Progenitor cell of endocrine pancreas (in vitro differentiated cells): ENCODE results near the gene NECTIN2. TPM values are rescaled to one million over a fixed set of nuclear protein-coding genes. Genes with fewer than 3 reads are reported as not detected.
"Not testable (repeated sequence)": the region's sequence is repeated elsewhere in the genome, so short reads cannot be mapped to it uniquely, and the experiment has no call there.

Experiments
- DNase-seq: peaks from one replicate; pipeline ENCODE4 v3.0.0; 2021; ENCODE audit warnings: low spot score; ENCODE audit not compliant: unreplicated experiment
- H3K27ac Mint-ChIP-seq: 2 replicates; pipeline ENCODE4 v1.8.0; 2021; ENCODE audit warnings: mild to moderate bottlenecking, moderate library complexity, mixed read lengths
- H3K27me3 Mint-ChIP-seq: 2 replicates; pipeline ENCODE4 v1.8.0; 2021; ENCODE audit warnings: mixed read lengths
- H3K36me3 Mint-ChIP-seq: 2 replicates; pipeline ENCODE4 v1.8.0; 2022; ENCODE audit warnings: mixed read lengths; ENCODE audit not compliant: insufficient read depth
- H3K4me1 Mint-ChIP-seq: 2 replicates; pipeline ENCODE4 v1.8.0; 2021; ENCODE audit warnings: low read depth, mixed read lengths
- H3K4me3 Mint-ChIP-seq: 2 replicates; pipeline ENCODE4 v1.8.0; 2021; ENCODE audit warnings: low read depth, mild to moderate bottlenecking, moderate library complexity, mixed read lengths
- H3K9me3 Mint-ChIP-seq: 2 replicates; pipeline ENCODE4 v1.8.0; 2021; ENCODE audit warnings: low read depth, mixed read lengths
- CTCF ChIP-seq: fragments of 200-600 bp; sonication (generic); IDR thresholded peaks from one replicate; pipeline ENCODE4 v1.5.0; 2021; ENCODE audit warnings: antibody characterized with exemption, mild to moderate bottlenecking; ENCODE audit not compliant: unreplicated experiment
- total RNA-seq: library from RNA; stranded (reverse); gene quantifications from 2 replicates; pipeline ENCODE4 v1.2.1, GENCODE V29; 2021

Gene NECTIN2
- total RNA-seq, 1 donor from 2014 or later, result 201 TPM

- Mint-ChIP-seq H3K27ac (peak overlapping the region; percentile 50), H3K4me3 (no peak overlapping the region), H3K9me3 (no peaks in the 10 kb centered on the region), H3K36me3 (peaks cover 24% of the 10 kb centered on the region), H3K27me3 (no peaks in the 10 kb centered on the region), H3K4me1 (peaks cover 13% of the 10 kb centered on the region)
- no peak for TF ChIP-seq CTCF
- no peak for DNase-seq
These were observed 10.5 kb downstream of the NECTIN2 start for GRCh38 chr19:44856421-44857083.

GRCh38 chr19:44857837-44858236 lies 11.7 kb downstream of the NECTIN2 start:
- Mint-ChIP-seq H3K9me3 (no peaks in the 10 kb centered on the region), H3K4me1 (peaks cover 13% of the 10 kb centered on the region), H3K4me3 (no peak overlapping the region), H3K36me3 (peaks cover 28% of the 10 kb centered on the region), H3K27me3 (no peaks in the 10 kb centered on the region), H3K27ac (peak overlapping the region; percentile 38)
- no peak for DNase-seq
- no peak for TF ChIP-seq CTCF

GRCh38 chr19:44861576-44861975 lies 15.5 kb downstream of the NECTIN2 start:
- H3K27me3 Mint-ChIP-seq, H3K27ac Mint-ChIP-seq: not testable (repeated sequence)

GRCh38 chr19:44863990-44864389 lies 17.9 kb downstream of the NECTIN2 start:
- Mint-ChIP-seq H3K9me3 (no peaks in the 10 kb centered on the region), H3K27me3 (no peaks in the 10 kb centered on the region), H3K27ac (no peak overlapping the region), H3K36me3 (peaks cover 37% of the 10 kb centered on the region), H3K4me1 (peaks cover 3% of the 10 kb centered on the region), H3K4me3 (no peak overlapping the region)
- DNase-seq, result no peak
- no peak for TF ChIP-seq CTCF

More at GRCh38 chr19:44861576-44861975, 15.5 kb downstream of the NECTIN2 start:
- not testable (repeated sequence) for H3K9me3 Mint-ChIP-seq, H3K4me1 Mint-ChIP-seq, DNase-seq, H3K4me3 Mint-ChIP-seq
- peaks cover 28% of the 10 kb centered on the region for H3K36me3 Mint-ChIP-seq

GRCh38 chr19:44865196-44865767 lies 19.2 kb downstream of the NECTIN2 start:
- Mint-ChIP-seq H3K4me3 (no peak overlapping the region), H3K9me3 (no peaks in the 10 kb centered on the region), H3K36me3 (peaks cover 36% of the 10 kb centered on the region), H3K27me3 (no peaks in the 10 kb centered on the region), H3K4me1 (peaks cover 4% of the 10 kb centered on the region), H3K27ac (peak overlapping the region; percentile 83)
- no peak for TF ChIP-seq CTCF
- no peak for DNase-seq

GRCh38 chr19:44866664-44867063 lies 20.6 kb downstream of the NECTIN2 start:
- Mint-ChIP-seq H3K9me3 (no peaks in the 10 kb centered on the region), H3K4me1 (peaks cover 5% of the 10 kb centered on the region), H3K27ac (no peak overlapping the region), H3K4me3 (no peak overlapping the region), H3K36me3 (peaks cover 30% of the 10 kb centered on the region), H3K27me3 (no peaks in the 10 kb centered on the region)
- no peak for TF ChIP-seq CTCF
- DNase-seq, result no peak
